Hematopoietic multipotent progenitor cell treated with erythropoietin and hydrocortisone succinate and interleukin-3 and kit ligand, for 6 days (in vitro differentiated cells): ENCODE measurements around the gene ASB12.

Experiments used
- DNase-seq: peaks from one replicate; pipeline ENCODE4 v3.0.0-alpha.2; 2015

The ASB12 gene

GRCh38 chrX:64186974-64187761 is 43.2 kb downstream of the ASB12 start:
- DNase-seq: no peak

DNA sequence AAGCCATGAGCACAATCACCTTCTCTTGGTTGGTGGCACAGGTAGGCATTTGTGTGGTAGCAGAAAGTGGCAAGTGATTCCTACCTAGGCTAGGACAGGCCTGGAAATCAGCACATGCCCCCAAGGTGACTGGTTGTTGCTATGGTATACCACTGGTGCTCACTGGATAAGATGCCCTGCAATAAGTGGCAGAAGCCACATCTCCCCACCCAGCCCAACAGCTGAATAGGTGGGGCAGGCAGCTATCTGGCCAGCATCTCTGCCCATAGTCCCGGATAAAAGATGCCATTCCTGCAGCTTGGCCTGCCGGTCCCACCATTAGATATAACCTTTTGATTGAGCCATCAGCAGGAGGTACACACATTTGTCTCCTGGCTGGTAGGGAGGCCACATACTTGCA is 46.0 kb downstream of the ASB12 start:
- no peak for DNase-seq

DNA sequence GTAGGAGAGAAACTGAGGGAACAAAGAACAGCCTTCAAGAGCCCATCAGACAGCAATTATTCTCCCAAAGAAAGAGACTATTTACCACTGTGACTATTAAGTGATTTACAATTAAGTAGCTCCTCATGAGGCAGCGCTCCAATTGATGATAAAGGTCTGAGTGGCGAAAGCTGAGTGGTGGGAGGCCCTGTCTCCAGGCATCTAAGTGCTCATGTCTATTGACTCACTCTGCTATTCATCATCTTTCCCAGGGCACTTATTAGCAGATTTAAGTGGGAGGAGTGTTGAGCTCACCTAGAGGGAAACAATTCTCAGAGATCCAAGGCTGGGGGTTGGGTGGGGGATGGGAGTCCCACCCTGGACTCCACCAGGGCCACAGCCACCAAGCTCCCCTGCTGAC is 48.2 kb downstream of the ASB12 start:
- no peak for DNase-seq

GRCh38 chrX:64176876-64177275 is 53.5 kb downstream of the ASB12 start:
- no peak for DNase-seq
